Kidney tubule cell (primary cell): ENCODE results near the gene HNRNPCL4.
"Not testable (repeated sequence)": the region's sequence is repeated elsewhere in the genome, so short reads cannot be mapped to it uniquely, and the experiment has no call there.

Experiments used
- DNase-seq: peaks from one replicate; pipeline ENCODE4 v3.0.0-alpha.2; 2018; ENCODE audit warnings: low spot score

The HNRNPCL4 gene

DNA sequence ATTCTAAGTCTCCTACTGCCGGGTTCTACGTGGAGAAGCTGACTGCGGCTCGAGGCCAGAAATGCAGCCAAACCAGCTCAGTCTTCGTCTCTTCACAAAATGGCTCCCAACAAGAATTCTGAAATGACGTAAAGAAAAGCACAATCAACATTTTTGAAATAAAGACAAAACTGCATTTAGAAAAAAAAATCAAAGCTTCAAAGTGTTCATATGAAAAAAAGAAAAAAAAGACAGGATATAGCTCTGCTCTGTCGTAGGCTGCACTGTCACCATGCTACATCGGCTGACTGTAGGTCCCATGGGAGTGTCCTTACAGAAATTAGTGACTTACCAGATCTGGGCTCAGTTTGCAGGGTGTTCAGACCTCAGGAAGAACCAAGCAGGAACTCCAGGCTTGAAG is at the start of gene HNRNPCL4:
Gene HNRNPCL4, minus strand, starts transcription at position 101 of the 400 bp plus-strand sequence. CDS start 164 bp downstream, outside the sequence.
- not testable (repeated sequence) for DNase-seq

DNA sequence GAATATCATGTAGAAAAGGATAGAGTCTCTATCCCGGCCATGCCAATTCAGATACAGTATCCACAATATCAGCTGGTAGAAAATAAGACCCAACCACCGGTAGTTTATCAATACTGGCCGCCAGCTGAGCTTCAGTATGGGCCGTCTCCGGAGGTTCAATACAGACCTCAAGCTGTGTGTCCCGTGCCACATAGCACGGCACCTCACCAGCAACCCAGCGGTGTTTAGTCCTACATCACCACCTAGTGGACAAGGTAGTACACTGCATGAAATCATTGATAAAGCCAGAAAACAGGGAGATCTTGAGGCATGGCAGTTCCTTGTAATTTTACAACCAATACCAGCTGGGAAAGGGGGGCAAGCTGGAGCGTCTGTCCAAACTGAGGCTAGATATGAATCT is 43.3 kb upstream of the HNRNPCL4 start:
- DNase-seq = not testable (repeated sequence)

DNA sequence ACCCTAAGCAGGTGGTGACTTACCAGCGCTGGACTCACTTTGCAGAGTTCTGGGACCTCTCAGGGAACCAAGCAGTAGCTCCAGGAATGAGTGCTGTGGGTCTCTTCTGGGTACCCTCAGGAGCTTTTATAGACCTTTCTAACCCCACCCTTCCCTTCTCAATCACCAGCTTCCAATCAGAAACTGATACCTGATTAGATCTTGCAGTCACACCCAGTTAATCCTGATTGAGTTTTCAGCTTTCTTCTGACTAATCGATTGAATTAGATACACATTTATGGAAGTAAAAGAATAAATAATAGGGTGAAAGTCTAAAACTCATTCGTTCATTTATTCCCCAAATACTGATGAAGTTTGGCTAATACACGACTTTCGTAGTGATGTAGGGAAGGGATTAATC is 35.9 kb upstream of the HNRNPCL4 start, which contains the start of gene PRAMEF13:
Gene PRAMEF13, minus strand, starts transcription at position 101 of the 400 bp plus-strand sequence. CDS start 1,820 bp downstream, outside the sequence.
- not testable (repeated sequence) for DNase-seq

DNA sequence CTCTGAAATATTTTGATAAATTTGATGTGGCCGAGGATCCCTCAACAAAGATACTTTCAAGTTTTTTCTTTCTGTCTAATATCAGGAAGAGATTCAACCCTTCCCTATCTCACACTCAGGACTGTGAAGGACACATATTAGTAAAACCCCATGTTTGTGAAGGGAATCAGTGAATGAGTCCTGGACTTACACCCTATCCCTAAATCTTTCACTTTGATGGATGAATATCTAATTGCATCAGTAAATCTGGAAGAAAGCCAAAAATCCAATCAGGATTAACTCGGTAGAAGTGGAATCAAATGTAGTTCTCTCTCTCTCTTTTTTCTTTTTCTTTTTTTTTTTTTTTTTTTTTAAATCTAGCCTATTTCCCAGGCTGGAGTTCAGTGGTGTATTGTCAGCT is 6.1 kb upstream of the HNRNPCL4 start, which contains the start of gene PRAMEF9:
Gene PRAMEF9, plus strand, starts transcription at position 301 of the 400 bp plus-strand sequence. CDS start 3,433 bp downstream, outside the sequence.
- DNase-seq = not testable (repeated sequence)

DNA sequence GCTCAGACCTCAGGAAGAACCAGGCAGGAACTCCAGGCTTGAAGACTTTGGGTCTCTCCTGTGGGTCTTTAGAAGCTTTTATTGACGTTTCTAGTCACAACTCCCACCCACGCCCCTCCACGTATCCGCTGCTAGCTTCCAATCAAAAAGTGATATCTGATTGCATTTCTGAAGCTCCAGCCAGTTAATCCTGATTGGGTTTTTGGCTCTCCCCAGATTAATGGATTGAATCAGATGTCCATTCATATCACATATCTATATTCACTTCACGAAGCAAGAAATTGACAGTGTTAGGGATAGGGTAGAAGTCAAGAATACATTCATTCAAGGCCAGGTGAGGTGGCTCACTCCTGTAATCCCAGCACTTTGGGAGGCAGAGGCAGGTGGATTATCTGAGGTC is 9.5 kb downstream of the HNRNPCL4 start, which contains the start of gene PRAMEF26:
Gene PRAMEF26, minus strand, starts transcription at position 101 of the 400 bp plus-strand sequence. CDS start 2,914 bp downstream, outside the sequence.
- DNase-seq = not testable (repeated sequence)

DNA sequence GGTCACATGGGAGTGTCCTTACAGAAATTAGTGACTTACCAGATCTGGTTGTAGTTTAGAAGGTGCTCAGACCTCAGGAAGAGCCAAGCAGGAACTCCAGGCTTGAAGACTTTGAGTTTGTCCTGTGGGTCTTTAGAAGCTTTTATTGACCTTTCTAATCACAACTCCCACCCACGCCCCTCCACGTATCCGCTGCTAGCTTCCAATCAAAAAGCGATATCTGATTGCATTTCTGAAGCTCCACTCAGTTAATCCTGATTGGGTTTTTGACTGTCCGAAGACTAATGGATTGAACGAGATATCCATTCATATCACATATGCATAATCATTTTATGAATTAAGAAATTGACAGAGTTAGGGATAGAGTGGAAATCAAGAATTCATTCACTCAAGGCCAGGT is 48.7 kb downstream of the HNRNPCL4 start, which contains the start of gene HNRNPCL2:
Gene HNRNPCL2, minus strand, starts transcription at position 101 of the 400 bp plus-strand sequence. CDS start 454 bp downstream, outside the sequence.
- not testable (repeated sequence) for DNase-seq
